GM15510 (cell line): Measurements from ENCODE around the gene DLGAP4.
A peak's percentile ranks its signal among the peaks of the same experiment; 100 is the strongest.

Experiments used
- POLR2A ChIP-seq: IDR thresholded peaks from 3 replicates; pipeline ENCODE4 v1.6.1; 2011; ENCODE audit warnings: borderline replicate concordance; ENCODE audit not compliant: insufficient read length; ENCODE audit errors: extremely low read depth

DLGAP4 gene

GRCh38 chr20:36565520-36565919 is 259.4 kb downstream of the DLGAP4 start:
- no peak for TF ChIP-seq POLR2A

DNA sequence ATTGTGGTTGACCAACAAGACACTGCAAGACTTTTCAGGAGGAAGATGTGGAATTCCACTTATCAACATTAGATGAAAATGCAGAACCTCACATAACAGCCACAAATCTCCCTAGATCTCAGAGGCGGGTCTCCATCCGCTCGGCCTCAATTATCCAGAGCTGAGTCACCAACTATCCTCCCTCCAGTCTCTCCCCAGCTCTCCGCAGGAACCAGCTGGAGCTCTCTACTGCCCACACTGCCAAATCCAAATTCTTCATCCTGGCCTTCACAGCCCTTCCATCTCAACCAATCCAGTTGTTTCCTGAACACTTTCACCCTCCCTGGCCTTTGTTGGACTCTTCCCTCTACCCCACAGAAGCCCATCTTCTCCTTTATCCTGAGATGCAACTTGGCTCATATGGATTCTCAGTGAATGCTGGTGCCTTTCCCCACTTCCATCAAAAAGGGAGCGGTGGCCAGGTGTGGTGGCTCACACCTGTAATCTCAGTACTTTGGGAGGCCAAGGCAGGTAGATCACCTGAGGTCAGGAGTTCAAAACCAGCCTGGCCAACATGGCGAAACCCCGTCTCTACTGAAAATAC is 263.8 kb downstream of the DLGAP4 start:
- no peak for TF ChIP-seq POLR2A

GRCh38 chr20:36571564-36572504 is 265.7 kb downstream of the DLGAP4 start:
- no peak for TF ChIP-seq POLR2A

DNA sequence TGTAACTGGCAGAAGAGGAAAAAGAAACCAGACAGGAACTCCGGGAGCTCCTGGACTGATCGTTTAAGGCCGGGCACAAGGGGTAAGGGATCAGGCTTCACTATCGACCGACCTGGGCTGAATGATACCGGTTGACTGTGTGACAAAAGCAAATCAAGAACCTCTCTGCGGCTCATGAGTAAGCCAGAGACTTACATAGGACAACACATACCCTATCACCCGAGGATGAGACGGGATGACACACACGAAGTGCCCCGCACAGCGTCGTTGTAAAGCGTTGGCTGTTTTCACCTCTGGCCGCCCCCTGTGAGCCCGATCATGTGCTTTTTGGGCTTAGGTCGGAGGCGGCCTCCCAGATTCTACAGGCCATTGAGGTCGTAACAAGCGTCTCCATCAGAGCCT is 266.6 kb downstream of the DLGAP4 start:
- TF ChIP-seq POLR2A = no peak

GRCh38 chr20:36573103-36573797 is 267.1 kb downstream of the DLGAP4 start, which contains the start of gene TGIF2:
Gene TGIF2, plus strand, starts transcription at chr20:36573597. Its CDS starts 5,178 bp downstream, at chr20:36578775.
- TF ChIP-seq POLR2A = peak; percentile 76

GRCh38 chr20:36573798-36574365 is 267.7 kb downstream of the DLGAP4 start:
- TF ChIP-seq POLR2A = no peak

GRCh38 chr20:36574366-36575135 is 268.4 kb downstream of the DLGAP4 start:
- peak; percentile 34 for TF ChIP-seq POLR2A

DNA sequence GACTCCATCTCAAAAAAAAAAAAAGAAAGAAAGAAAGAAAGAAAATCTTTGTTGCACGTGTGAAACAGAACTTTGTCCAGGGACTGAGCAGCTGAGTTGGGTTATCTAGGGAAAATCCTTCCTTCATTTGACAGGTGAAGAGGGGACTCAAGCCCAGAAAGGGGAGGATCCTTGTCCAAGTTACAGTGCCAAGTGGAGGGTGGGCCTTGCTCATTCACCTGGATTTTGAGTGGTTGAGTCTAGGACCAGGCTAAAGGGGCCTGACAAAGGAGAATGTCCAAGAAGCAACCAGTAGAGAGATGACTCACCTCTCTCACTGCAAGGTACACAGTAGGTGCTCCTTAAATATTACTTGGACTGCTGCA is 269.9 kb downstream of the DLGAP4 start:
- no peak for TF ChIP-seq POLR2A
